HepG2 (cell line): ENCODE measurements around the gene MAP3K14. TPM values are rescaled to one million over a fixed set of nuclear protein-coding genes. Genes with fewer than 3 reads are reported as not detected.

Experiments
- ATAD3A ChIP-seq: sonication (generic); formaldehyde crosslinking; IDR thresholded peaks from 2 replicates; pipeline ENCODE4 v1.4.0; 2020; ENCODE audit warnings: missing genetic modification reagents
- ATF4 ChIP-seq, 2 experiments: fragments of 450-650 bp in 1 of 2; sonication (generic) in 1 of 2; formaldehyde crosslinking; IDR thresholded peaks; 2 replicates each; pipeline versions ENCODE4 v1.5.0 to v1.8.0; 2020 to 2022; ENCODE audit warnings: mild to moderate bottlenecking in 1 of 2, missing genetic modification reagents in 1 of 2
- FOSL1 ChIP-seq: sonication (generic); formaldehyde crosslinking; IDR thresholded peaks from 2 replicates; pipeline ENCODE4 v1.9.0; 2021; ENCODE audit warnings: missing genetic modification reagents, borderline replicate concordance
- FOXA1 ChIP-seq, 2 experiments: fragments of 450-650 bp in 1 of 2; sonication (generic) in 1 of 2; formaldehyde crosslinking in 1 of 2; IDR thresholded peaks; 2 replicates each; pipeline versions ENCODE4 v1.4.0 to v1.6.1; 2016 to 2020; ENCODE audit warnings: missing genetic modification reagents in 1 of 2
- HNF1A ChIP-seq, 2 experiments: sonication (generic) in 1 of 2; formaldehyde crosslinking in 1 of 2; IDR thresholded peaks; 2 replicates each; pipeline versions ENCODE4 v1.4.0 to v1.6.1; 2016 to 2020; ENCODE audit warnings: borderline replicate concordance in 1 of 2, low read depth in 1 of 2, mild to moderate bottlenecking in 1 of 2, missing genetic modification reagents in 1 of 2
- JUND ChIP-seq: sonication (generic); formaldehyde crosslinking; IDR thresholded peaks from 2 replicates; pipeline ENCODE4 v1.8.0; 2022; ENCODE audit warnings: mild to moderate bottlenecking, missing genetic modification reagents
- KDM3A ChIP-seq: IDR thresholded peaks from 2 replicates; pipeline ENCODE4 v1.6.1; 2018; ENCODE audit warnings: low read depth, missing compliant biosample characterization
- MIER3 ChIP-seq: IDR thresholded peaks from 2 replicates; pipeline ENCODE4 v1.6.1; 2016; ENCODE audit warnings: missing compliant biosample characterization, borderline replicate concordance
- NR2F2 ChIP-seq: IDR thresholded peaks from 2 replicates; pipeline ENCODE4 v1.6.1; 2012; ENCODE audit warnings: low read depth, inconsistent platforms, borderline replicate concordance
- ONECUT2 ChIP-seq: sonication (generic); formaldehyde crosslinking; IDR thresholded peaks from 2 replicates; pipeline ENCODE4 v1.4.0; 2020; ENCODE audit warnings: missing genetic modification reagents
- PAF1 ChIP-seq: IDR thresholded peaks from 2 replicates; pipeline ENCODE4 v1.6.1; 2016; ENCODE audit warnings: missing genetic modification reagents, missing compliant biosample characterization
- SETDB1 ChIP-seq: sonication (generic); formaldehyde crosslinking; IDR thresholded peaks from 2 replicates; pipeline ENCODE4 v1.5.1; 2020; ENCODE audit warnings: missing genetic modification reagents, mild to moderate bottlenecking, borderline replicate concordance
- SNAPC2 ChIP-seq: sonication (generic); formaldehyde crosslinking; IDR thresholded peaks from 2 replicates; pipeline ENCODE4 v1.8.1; 2022; ENCODE audit warnings: mild to moderate bottlenecking, missing genetic modification reagents
- SNRNP70 ChIP-seq: fragments of 200-400 bp; formaldehyde crosslinking; IDR thresholded peaks from 2 replicates; pipeline ENCODE4 v1.6.1; 2017; ENCODE audit warnings: mild to moderate bottlenecking, low read depth, low read length, moderate library complexity
- THAP7 ChIP-seq: sonication (generic); formaldehyde crosslinking; IDR thresholded peaks from 2 replicates; pipeline ENCODE4 v1.8.1; 2023; ENCODE audit warnings: mild to moderate bottlenecking, missing genetic modification reagents
- ZBTB46 ChIP-seq: sonication (generic); formaldehyde crosslinking; IDR thresholded peaks from 2 replicates; pipeline ENCODE4 v1.4.0; 2020; ENCODE audit warnings: mild to moderate bottlenecking, missing genetic modification reagents, borderline replicate concordance
- ZFYVE20 ChIP-seq: sonication (generic); formaldehyde crosslinking; IDR thresholded peaks from 2 replicates; pipeline ENCODE4 v1.8.0; 2023; ENCODE audit warnings: low read depth, mild to moderate bottlenecking, moderate library complexity, missing genetic modification reagents, borderline replicate concordance
- ZNF639 ChIP-seq: conservative IDR thresholded peaks from 2 replicates; pipeline ENCODE4 v1.6.1; 2018; ENCODE audit warnings: missing genetic modification reagents
- ZNF788 ChIP-seq: sonication (generic); formaldehyde crosslinking; IDR thresholded peaks from 2 replicates; pipeline ENCODE4 v1.5.0; 2020; ENCODE audit warnings: mild to moderate bottlenecking, missing genetic modification reagents, borderline replicate concordance
- polyA plus RNA-seq, 8 experiments: library from polyadenylated mRNA; depleted of rRNA in 3 of 8; stranded (reverse) in 7 of 8; unstranded in 1 of 8; fragments of >200 nt; fragmentation: Illumina TruSeq in 4 of 8; extraction: Trizol in 4 of 8; gene quantifications; 2 replicates each; pipeline versions ENCODE4 v1.2.1 to v1.2.3, GENCODE V29; 2011 to 2016; ENCODE audit warnings: low read depth in 4 of 8, missing spikeins in 1 of 8, mixed read lengths in 1 of 8; ENCODE audit not compliant: insufficient read depth in 1 of 8
- total RNA-seq, 5 experiments: library from RNA; depleted of rRNA; stranded (reverse); fragments of >200 nt; fragmentation: Illumina TruSeq; extraction: Trizol; gene quantifications; 2 replicates each; pipeline ENCODE4 v1.2.3, GENCODE V29; 2016; ENCODE audit warnings: low read depth in 1 of 5

The MAP3K14 gene
- total and polyA plus RNA-seq, 2 of the 13 experiments (the other 11 are each of a cell fraction or from before 2014, with no cell fraction given) = 2.6 TPM

- 0 out of 2 replicates have a peak, but pooled peaks have one; percentile 39 for TF ChIP-seq THAP7 (CRISPR knock-in tag)
- TF ChIP-seq ATF4 (CRISPR knock-in tag; IDR thresholded peaks at IDR 0.05) = no peak
- no peak for TF ChIP-seq ZBTB46 (CRISPR knock-in tag)
- TF ChIP-seq NR2F2 = peak; percentile 52; the same call in 1 of the 2 replicates
- TF ChIP-seq ATAD3A (CRISPR knock-in tag) = no peak
- TF ChIP-seq ZNF788 = peak; percentile 31; the same call in 1 of the 2 replicates
- TF ChIP-seq ZNF639 (CRISPR knock-in tag) = no peak
- TF ChIP-seq PAF1 (CRISPR knock-in tag) = no peak
- no peak for TF ChIP-seq SNRNP70
- no peak for TF ChIP-seq SNAPC2 (CRISPR knock-in tag)
- TF ChIP-seq MIER3 = no peak
- TF ChIP-seq FOXA1 (IDR thresholded peaks at IDR 0.05) = no peak
- TF ChIP-seq FOXA1 (CRISPR knock-in tag; IDR thresholded peaks at IDR 0.05) = no peak
- no peak for TF ChIP-seq ONECUT2 (CRISPR knock-in tag)
- TF ChIP-seq SETDB1 (CRISPR knock-in tag) = no peak
- TF ChIP-seq FOSL1 (CRISPR knock-in tag) = no peak; the same call in 1 of the 2 replicates
- no peak for TF ChIP-seq ZFYVE20 (CRISPR knock-in tag)
- 0 out of 2 replicates have a peak, but pooled peaks have one; percentile 53 for TF ChIP-seq JUND (CRISPR knock-in tag)
- no peak; the same call in 1 of the 2 replicates for TF ChIP-seq KDM3A (CRISPR knock-in tag)
- TF ChIP-seq HNF1A (IDR thresholded peaks at IDR 0.05; ENCODE audit: low read depth) = no peak
- TF ChIP-seq HNF1A (CRISPR knock-in tag; IDR thresholded peaks at IDR 0.05; ENCODE audit: borderline replicate concordance) = no peak
Observed at GRCh38 chr17:45293413-45294211, 23.2 kb downstream of the MAP3K14 start (continued).
